ENCODE measurements around the gene IFRD1.

The IFRD1 gene

DNA sequence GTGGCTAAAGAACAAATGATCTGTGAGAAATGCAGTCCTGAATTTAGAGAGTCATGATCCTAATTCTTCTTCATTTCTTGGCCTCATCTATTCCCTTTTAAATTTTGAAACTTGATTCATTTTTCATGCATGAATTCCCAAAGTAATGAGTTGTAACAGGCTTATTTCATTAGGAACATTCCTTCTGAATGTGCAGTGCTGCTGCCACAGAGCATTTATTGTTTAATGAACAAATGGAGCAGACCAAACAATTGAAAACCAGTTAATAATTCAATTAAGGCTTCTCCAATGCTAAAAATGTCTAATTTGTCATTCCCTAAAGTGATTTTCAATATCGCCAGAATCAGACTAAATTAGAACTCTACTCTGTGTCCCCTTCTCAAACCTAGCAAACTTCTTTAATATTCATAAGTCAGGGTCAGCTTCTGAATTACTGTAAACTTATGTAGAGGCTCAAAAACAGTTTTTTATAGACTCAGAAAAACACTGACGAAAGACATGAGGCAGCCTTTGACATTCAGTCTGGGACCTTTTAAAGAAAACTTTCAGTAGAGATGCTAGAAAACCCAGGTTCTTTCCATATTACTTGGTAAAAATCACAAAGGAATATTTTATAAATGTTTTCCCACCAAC, 45.0 kb downstream of the IFRD1 start:
- DNase-seq (ENCODE audit: low spot score in 2 of 2) (no peak), ATAC-seq (no peak)
- Mint-ChIP-seq H3K36me3 (no peaks in the 10 kb centered on the region), H3K27ac (no peak overlapping the region), H3K4me3 (no peak overlapping the region), H3K9me3 (no peaks in the 10 kb centered on the region), H3K4me1 (no peaks in the 10 kb centered on the region)

DNA sequence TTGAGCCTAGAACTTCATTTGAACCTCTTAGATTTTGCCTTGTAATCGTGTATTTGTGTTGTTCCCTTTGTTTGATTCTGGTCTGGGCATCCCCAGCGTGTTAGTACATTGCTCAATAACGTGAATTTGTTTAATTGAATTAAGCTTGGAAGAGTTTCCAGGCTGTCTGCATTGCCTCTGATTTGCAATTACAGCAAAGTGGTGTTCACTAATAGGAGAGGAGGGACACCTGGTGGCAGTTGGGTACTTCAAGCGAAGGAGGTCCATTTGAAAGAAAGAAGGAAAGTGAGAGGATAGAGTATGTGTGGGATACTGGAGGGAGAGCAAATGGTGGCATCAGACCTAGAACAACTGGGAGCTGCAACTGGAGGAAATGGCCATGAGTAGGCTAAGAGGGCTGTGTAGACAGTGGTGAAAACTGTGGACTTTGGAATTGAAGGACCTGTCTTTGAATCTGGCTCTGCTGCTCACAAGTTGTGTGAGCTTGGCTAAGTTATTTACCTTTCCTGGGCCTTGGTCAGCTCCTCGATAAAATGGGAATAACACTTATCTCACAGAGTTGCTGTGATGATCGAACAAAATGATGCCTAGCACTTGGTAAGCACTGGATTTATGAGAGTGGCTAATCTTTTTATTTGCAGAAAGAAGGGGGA, 45.7 kb downstream of the IFRD1 start:
- DNase-seq (ENCODE audit: low spot score in 2 of 2) (no peak), ATAC-seq (peak; percentile 54)
- no peaks in the 10 kb centered on the region for H3K36me3 Mint-ChIP-seq
- no peaks in the 10 kb centered on the region for H3K4me1 Mint-ChIP-seq
- H3K4me3 Mint-ChIP-seq: no peak overlapping the region
- no peak overlapping the region for H3K27ac Mint-ChIP-seq
- H3K9me3 Mint-ChIP-seq: no peaks in the 10 kb centered on the region

DNA sequence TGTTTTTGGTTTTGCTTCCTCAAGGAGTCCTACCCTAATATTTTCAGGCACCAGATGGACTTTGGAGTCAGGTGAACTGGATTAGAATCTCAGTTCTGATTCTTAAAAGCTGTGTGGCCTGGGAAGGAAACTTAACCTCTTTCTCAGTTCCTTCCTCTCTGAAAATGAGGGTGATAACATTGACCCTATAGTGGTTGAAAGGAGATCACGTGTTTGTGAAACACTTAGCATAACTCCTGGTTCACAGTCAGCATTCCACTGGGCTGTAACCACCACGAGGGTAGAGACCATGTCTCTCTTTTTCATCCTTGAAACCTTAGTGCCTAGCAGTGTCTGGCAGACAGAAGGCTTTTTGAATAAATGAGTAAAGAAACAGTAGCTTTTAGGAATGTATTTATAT, 47.2 kb downstream of the IFRD1 start:
- no peak overlapping the region for H3K4me3 Mint-ChIP-seq
- H3K27ac Mint-ChIP-seq: no peak overlapping the region
- no peaks in the 10 kb centered on the region for H3K36me3 Mint-ChIP-seq
- ATAC-seq: no peak
- H3K4me1 Mint-ChIP-seq: no peaks in the 10 kb centered on the region
- no peaks in the 10 kb centered on the region for H3K9me3 Mint-ChIP-seq
- DNase-seq (ENCODE audit: low spot score in 2 of 2): no peak

DNA sequence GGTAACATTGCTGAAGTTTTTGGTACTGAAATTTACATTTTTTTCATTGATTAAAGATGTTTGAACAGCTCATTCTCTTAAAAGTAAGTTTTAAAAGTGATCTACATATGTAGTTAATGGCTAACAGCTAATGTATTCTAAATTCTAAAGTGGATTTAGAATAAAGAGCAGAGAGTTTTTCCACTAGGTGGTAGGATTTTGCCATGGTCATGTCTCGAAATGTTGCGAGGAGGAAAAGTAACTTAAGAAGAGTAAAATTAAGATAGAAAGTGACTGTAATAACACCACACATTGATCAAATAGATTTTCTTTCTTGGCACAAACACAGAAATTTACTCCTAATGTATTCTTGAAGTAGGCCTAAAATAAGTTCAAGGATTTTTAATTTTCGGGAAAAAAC, 50.4 kb downstream of the IFRD1 start:
- DNase-seq (ENCODE audit: low spot score in 2 of 2): no peak
- Mint-ChIP-seq H3K36me3 (no peaks in the 10 kb centered on the region), H3K4me1 (no peaks in the 10 kb centered on the region), H3K9me3 (no peaks in the 10 kb centered on the region), H3K27ac (no peak overlapping the region), H3K4me3 (no peak overlapping the region)
- ATAC-seq: no peak

DNA sequence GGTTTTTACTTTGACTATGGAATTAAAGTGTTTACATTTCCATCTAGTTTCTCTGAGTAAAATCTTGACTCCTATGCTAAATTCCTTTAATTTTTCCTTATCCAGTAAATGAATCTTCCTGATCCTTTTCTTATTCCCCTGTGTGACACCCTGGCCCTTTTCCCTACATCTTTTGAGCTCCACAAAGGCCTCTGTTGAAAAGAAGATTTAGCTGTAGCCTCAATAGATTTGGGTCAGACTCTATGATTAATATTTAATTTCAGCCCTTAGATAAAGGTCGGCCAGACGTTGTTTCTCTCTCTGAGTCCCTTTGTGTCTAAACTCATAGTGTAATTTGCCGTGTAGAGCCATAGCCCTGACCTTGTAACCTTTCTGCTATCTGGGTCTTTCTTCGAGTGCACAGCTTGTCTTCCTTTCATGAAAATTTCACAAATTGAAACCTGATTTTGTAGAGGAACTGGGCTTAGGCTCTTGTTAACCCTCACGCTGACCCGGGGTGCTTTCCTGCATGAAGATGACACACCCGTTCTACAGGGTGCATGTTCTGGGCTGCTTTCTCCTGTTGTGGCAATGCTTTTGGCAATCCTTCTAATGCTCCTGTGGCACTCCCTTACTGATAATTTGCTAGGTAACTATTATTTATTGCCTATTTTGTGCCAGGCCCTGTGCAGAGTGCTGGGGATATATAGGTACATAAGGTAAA, 51.7 kb downstream of the IFRD1 start:
- DNase-seq (ENCODE audit: low spot score in 2 of 2): no peak
- no peaks in the 10 kb centered on the region for H3K36me3 Mint-ChIP-seq
- no peak overlapping the region for H3K27ac Mint-ChIP-seq
- no peak overlapping the region for H3K4me3 Mint-ChIP-seq
- ATAC-seq: no peak
- H3K9me3 Mint-ChIP-seq: no peaks in the 10 kb centered on the region
- no peaks in the 10 kb centered on the region for H3K4me1 Mint-ChIP-seq

DNA sequence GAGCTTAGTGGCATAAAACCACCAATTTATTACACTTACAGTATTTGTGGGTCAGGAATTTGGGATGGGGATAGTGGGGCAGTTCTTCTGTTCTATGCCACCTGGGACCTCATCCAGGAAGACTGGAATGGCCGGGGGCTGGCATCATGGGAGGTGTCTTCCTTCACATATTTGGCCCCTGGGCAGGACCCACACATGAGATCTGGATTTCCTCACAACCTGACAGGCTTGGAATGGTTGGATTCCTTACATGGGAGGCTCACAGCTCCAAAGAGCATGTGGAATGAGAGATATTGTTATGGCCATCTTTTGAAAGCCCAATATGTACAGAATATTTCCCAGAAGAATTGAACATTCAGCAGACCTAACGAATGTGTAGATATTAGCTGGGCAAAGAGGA, 52.4 kb downstream of the IFRD1 start:
- Mint-ChIP-seq H3K4me1 (no peaks in the 10 kb centered on the region), H3K4me3 (no peak overlapping the region), H3K36me3 (no peaks in the 10 kb centered on the region), H3K27ac (no peak overlapping the region), H3K9me3 (no peaks in the 10 kb centered on the region)
- DNase-seq (ENCODE audit: low spot score in 2 of 2): no peak
- ATAC-seq: no peak

DNA sequence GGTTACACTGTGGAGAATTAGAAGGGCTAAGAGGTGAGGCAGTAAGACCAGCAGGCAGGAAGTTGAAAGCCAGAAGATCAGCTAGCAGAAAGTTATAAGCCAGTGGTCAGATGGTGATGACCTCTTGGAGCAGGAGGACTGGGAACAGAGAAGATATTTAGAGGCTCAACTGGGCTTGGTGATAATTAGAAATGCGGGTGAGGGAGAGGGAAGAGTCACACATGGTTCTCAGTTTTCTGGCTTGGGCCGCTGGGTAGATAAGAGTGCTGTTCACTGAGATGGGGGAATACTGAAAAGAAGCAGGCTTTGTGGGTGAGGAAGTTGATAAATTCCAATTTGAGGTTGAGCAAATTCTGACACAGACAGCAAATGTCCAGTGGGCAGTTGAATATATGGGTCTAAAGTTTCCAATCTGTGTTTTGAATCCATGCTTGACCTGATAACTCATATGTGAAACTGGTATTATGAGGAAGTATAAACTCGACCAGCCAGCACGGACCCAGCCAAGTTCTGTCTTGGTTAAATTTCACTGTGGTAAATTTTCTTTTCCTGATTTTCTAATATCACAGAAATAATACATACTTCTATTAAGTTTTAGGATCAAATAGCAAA, 53.2 kb downstream of the IFRD1 start:
- Mint-ChIP-seq H3K27ac (no peak overlapping the region), H3K9me3 (no peaks in the 10 kb centered on the region), H3K4me3 (no peak overlapping the region), H3K4me1 (no peaks in the 10 kb centered on the region), H3K36me3 (no peaks in the 10 kb centered on the region)
- ATAC-seq (no peak), DNase-seq (ENCODE audit: low spot score in 2 of 2) (no peak)

DNA sequence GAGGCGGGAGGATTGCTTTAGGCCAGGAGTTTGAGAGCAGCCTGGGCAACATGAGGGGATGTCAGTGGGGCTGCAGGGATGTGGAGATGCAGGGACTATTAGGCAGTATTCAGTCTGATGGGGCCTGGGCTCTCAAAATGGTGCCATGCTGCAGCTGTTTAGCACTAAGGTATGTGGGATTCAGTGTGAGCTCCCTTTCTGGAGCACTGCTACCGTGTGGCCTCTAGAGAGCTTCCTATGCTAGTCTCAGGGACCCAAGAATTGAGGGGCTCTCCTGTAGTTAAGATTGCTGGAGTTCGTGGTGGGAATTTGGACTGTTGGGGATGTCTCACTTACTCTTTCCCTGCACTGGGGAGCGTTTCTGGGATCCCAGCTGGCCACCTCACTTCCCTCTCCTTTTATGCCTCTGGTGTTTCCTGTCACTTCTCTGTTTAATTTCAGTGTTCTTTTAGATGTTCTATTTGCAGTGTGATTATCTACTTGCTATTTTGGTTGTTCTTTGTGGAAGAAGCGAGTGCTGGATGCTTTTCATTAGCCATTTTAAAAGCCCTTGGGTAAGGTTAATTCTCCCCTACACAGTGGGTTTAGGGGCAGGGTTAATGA, 53.9 kb downstream of the IFRD1 start:
- Mint-ChIP-seq H3K36me3 (no peaks in the 10 kb centered on the region), H3K27ac (no peak overlapping the region), H3K9me3 (no peaks in the 10 kb centered on the region), H3K4me1 (no peaks in the 10 kb centered on the region), H3K4me3 (no peak overlapping the region)
- no peak for DNase-seq (ENCODE audit: low spot score in 2 of 2)
- no peak for ATAC-seq

DNA sequence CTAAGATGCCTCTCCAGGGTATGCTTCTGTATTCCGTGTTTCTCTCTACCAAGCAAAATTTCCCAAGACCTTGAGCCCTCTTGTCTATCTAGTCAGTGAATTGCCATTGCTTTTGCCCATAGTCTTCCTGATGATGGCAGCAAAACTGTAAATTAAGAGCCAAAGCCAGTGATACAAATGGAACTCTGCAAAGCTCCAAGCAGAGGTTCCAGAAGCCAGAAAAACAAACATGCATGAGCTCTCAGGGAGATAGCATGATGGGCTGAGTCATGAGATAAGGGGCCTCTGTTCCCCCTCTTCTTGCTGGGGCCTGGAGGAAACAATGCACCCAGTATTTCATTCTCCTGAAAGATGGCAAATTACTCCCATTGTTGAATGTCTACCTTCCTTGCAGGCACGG, 55.2 kb downstream of the IFRD1 start:
- Mint-ChIP-seq H3K9me3 (no peaks in the 10 kb centered on the region), H3K4me3 (no peak overlapping the region), H3K27ac (no peak overlapping the region), H3K36me3 (no peaks in the 10 kb centered on the region), H3K4me1 (peaks cover 7% of the 10 kb centered on the region)
- ATAC-seq: no peak
- DNase-seq (ENCODE audit: low spot score in 2 of 2): no peak

DNA sequence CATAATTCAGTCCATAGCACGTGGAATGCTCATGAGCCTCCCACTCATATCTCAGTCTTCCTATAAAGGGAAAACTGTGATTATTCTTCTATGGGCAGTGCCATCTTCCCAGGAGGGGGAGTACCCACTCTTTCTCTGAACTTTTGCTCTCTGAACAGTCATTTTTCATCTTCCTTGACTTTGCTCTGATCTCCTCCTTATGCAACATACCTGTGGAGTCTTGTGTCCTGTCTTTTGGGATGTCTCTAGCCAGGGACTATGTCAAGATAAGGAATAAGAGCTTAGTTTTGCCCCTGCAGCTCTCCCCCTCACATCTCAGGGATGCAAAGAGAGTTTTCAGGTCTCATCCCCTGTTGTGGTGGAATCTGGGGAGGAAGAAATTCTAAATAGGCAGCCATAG, 58.1 kb downstream of the IFRD1 start:
- no peaks in the 10 kb centered on the region for H3K9me3 Mint-ChIP-seq
- no peak overlapping the region for H3K4me3 Mint-ChIP-seq
- no peak overlapping the region for H3K27ac Mint-ChIP-seq
- ATAC-seq (no peak), DNase-seq (ENCODE audit: low spot score in 2 of 2) (no peak)
- H3K4me1 Mint-ChIP-seq: peaks cover 12% of the 10 kb centered on the region
- no peaks in the 10 kb centered on the region for H3K36me3 Mint-ChIP-seq

DNA sequence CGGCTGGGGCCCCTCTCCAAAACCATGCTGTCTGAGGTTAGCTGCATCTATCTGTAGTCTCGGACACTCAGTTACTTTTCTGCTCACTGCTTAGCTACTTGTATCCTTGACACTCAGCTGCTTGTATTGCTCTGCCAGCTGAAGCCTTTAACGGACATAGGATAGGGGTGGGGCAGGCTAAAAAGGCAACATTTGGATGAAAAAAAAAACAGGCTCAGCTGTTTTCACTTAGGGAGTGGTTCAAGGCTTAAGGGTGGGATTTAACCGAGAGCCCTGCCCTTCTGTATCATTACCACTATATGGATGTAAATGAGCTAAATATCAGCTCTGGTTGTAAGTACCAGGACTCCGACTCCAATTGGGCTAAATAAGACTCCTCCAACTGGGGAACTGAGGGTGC, 59.1 kb downstream of the IFRD1 start:
- ATAC-seq (no peak), DNase-seq (ENCODE audit: low spot score in 2 of 2) (no peak)
- H3K4me1 Mint-ChIP-seq: peaks cover 12% of the 10 kb centered on the region
- no peak overlapping the region for H3K4me3 Mint-ChIP-seq
- no peaks in the 10 kb centered on the region for H3K9me3 Mint-ChIP-seq
- H3K27ac Mint-ChIP-seq: no peak overlapping the region
- H3K36me3 Mint-ChIP-seq: no peaks in the 10 kb centered on the region

DNA sequence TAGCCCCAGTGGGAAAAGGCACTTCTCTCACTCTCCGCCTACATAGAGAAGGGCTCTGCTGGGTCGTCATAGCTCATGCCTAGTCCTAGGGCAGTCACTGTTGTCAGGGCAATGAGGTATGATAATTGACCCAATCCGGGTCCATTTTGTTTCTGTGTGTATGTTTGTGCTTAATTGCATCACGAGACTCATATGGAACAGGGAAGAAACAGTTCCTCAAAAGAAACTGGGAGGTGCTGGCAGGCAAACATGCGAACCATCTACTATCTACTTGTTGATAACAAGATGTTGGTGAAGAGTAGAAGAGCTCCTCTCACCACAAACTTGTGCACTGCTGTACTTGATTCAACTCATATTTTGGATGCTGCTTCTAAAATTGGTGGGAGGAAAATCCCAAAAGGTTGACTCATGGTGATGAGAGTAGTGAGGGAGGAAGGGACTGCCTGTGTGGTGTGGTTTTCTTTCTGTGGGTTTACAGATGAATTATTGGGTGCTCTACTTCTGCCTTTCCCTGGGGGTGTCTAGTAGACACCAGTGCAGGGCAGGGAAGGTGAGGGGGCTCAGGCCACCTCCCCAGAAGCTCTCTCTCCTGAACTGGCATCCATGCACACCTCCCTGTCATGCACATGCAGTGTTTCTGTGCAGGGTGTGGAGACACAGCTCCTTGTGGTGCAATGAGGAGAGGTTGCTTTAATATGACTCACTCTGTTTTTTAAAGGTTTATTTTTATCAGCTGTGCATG, 59.9 kb downstream of the IFRD1 start:
- Mint-ChIP-seq H3K4me3 (no peak overlapping the region), H3K4me1 (peaks cover 12% of the 10 kb centered on the region), H3K36me3 (no peaks in the 10 kb centered on the region), H3K27ac (peak overlapping the region; percentile 0), H3K9me3 (no peaks in the 10 kb centered on the region)
- ATAC-seq (peak; percentile 81), DNase-seq (ENCODE audit: low spot score in 2 of 2) (peak in 1 of 2 donors; percentile 53)

DNA sequence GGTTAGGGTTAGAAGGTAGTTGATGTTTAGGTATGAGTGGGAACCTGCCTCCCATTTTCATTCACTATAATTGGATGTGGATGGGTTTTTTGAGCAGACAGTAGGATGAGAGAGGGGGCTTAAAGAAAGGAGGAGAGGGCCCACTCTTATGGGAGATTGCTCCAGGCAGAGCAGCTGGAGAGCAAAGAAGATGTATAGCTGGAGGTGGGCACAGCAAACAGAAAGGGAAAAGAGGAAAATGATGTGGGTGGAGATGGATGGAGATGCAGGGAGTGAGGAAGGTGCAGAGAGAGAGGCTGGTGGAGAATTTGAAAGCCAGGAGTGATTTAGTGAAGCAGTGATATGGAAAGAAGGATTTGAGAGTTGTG, 60.5 kb downstream of the IFRD1 start:
- Mint-ChIP-seq H3K36me3 (no peaks in the 10 kb centered on the region), H3K9me3 (no peaks in the 10 kb centered on the region), H3K27ac (peak overlapping the region; percentile 0), H3K4me1 (peaks cover 12% of the 10 kb centered on the region), H3K4me3 (no peak overlapping the region)
- DNase-seq (ENCODE audit: low spot score in 2 of 2): no peak
- ATAC-seq: no peak

DNA sequence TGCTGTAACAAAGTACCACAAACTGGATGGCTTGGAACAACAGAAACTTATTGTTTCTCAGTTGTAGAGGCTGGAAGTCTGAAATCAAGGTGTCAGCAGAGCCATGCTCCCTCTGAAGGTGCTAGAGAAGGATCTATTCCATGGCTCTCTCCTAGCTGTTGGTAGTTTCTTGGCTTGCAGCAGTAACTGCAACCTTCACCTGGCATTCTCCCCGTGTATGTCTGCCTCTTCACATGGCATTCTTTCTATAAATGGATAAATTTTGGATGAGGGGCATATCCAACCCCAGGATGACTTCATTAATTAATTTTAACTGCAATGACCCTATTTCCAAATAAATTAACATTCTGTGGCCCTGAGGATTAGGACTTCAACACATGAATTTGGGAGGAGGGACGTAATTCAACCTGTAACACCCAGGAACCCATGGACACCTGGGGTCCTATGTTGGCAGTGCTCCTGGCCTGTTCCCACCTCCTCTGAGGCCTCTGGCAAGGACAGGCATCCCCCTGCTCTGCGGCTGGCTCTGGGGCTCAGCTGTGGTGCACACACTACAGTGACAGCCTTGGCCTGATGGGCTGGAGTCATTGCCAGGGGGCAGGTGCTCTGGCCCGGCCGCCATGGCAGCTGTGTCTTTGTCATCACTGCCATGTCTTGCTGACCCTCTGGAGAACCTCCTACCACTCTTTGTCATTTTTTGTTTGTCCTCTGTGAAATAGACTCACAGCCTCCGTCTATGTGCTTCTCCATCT, 61.4 kb downstream of the IFRD1 start:
- H3K36me3 Mint-ChIP-seq: no peaks in the 10 kb centered on the region
- no peak for DNase-seq (ENCODE audit: low spot score in 2 of 2)
- no peak overlapping the region for H3K4me3 Mint-ChIP-seq
- no peaks in the 10 kb centered on the region for H3K9me3 Mint-ChIP-seq
- ATAC-seq: no peak
- H3K4me1 Mint-ChIP-seq: peaks cover 12% of the 10 kb centered on the region
- H3K27ac Mint-ChIP-seq: no peak overlapping the region

Measured in stimulated activated effector memory CD8-positive, alpha-beta T cell treated with anti-CD3 and anti-CD28 coated beads, Interleukin-12 subunit alpha, Interleukin-12 subunit beta, amount 100 ng/mL, for 72 hours (primary cell).